SH-SY5Y (cell line): ENCODE measurements around the gene VSTM4.

ENCODE experiments used
- GATA2 ChIP-seq: IDR thresholded peaks from 2 replicates; pipeline ENCODE4 v1.6.1; 2011; ENCODE audit warnings: mild to moderate bottlenecking, low read depth, low read length
- GATA3 ChIP-seq: IDR thresholded peaks from 2 replicates; pipeline ENCODE4 v1.6.1; 2011; ENCODE audit warnings: low read depth, mild to moderate bottlenecking, low read length, moderate library complexity

Gene VSTM4

DNA sequence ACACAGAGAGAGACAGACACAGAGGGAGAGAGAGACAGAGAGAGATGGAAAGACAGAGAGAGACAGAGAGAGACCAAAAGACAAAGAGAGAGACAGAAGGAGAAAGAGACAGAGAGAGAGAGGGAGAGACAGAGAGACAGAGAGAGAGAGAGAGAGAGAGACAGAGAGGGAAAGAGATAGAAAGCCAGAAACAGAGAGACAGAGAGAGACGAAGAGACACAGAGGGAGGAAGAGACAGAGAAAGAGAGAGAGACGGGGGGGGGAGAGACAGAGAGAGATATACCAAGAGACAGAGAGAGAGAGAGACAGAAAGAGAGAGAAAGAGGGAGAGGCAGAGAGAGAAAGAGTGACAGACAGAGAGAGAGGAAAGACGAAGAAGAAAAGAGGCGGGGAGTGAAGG lies 10.2 kb downstream of the VSTM4 start:
- TF ChIP-seq GATA2 (no peak), GATA3 (no peak)

DNA sequence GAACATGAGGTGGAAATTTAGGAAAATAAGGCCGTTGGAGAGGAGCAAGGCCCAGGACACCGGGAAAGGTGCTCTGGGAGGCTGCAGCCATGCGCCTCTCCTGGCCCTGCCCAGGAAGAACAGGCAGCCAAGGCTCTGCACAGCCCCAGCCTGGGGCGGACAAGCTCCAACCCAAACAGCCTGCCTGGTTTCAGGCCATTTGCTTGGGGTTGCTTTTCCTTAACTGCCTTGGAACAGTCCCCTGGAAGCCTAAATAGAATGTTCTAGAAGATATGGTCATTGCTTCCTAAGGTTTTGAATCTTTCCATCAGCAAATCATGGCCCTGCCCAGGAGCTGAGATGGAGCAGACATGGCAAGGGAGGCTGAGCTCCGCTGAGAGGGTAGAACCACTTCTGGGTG lies 11.0 kb downstream of the VSTM4 start:
- TF ChIP-seq GATA3 = no peak
- TF ChIP-seq GATA2 = no peak

DNA sequence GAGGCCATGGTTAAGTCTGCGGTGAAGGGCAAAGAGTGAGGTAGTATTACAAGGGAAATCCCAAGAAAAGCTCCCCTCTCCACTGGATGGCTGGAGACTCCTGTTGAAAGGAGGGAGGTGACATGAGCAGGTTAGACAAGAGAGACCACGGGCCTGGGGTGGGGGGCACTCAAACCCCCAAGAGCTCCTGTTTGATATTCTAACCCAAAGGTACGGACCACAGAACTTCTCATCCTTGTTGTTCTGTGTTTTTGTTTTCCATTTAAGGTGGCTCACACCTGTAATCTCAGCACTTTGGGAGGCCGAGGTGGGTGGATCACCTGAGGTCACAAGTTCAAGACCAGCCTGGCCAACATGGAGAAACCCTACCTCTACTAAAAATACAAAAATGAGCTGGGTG lies 11.6 kb downstream of the VSTM4 start:
- TF ChIP-seq GATA2 = no peak

DNA sequence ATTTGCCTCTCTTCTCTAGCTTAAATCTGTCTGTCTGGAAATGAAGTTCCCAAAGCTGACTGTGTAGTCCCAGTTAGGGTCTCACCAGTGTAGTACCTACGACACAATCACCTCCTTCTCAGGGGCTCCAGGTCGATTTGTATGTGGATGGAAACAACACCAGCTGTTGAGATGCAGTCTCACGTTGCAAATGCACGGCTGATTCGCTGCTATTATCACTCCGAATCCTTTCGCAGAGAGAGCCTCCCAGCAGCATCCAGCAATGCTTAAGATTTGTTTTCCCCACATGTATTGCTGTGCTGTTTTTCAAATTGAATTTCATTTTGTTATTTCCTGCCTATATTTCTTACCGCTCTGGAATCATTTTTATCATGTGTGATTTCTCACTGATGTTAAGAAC lies 16.3 kb downstream of the VSTM4 start:
- TF ChIP-seq GATA3 = no peak

DNA sequence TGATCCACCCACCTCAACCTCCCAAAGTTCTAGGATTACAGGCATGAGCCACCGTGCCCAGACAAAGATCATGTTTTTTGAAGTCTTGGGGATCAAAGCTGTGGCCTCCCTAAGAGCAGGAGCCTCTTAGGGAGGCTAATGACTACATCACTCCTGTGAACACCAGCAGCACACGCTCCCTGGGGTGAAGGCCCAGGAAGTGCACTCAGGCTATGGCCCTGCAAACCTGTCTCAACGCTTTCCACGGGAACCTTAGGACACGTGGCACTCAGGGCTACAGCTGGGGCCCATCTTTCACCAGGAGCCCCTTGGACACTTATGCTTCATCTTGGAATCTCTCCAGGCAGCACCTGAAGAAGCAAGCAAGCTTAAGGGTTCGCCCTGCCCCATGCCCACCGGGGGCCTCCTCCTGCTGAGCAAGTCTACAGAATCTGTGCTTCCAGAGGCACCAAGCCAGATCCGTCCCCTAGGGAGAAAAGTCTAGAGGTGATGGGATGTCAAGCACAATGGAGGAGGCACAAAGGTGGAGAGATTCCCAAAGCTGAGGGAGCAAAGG lies 18.4 kb downstream of the VSTM4 start:
- no peak for TF ChIP-seq GATA3
- TF ChIP-seq GATA2 = no peak

DNA sequence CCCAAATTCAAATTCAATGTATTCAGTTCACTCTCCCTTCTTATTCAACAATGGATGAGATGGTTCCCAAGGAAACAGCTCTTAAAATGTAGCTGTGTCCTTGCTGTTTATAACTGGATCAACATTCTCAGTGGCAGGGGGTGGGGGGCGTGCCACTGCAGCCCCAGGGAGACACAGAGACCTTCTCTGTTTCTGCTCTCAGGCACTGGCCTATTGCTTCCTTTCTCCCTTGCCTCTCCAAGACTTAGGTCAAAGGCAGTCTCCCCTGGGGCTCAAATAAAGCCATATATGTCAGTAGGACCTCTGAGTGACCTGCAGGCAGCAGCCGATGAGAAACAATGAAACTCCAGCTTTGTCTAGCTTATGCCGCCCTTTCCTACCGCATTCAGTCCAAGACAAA lies 20.7 kb downstream of the VSTM4 start:
- TF ChIP-seq GATA3 (no peak), GATA2 (no peak)

DNA sequence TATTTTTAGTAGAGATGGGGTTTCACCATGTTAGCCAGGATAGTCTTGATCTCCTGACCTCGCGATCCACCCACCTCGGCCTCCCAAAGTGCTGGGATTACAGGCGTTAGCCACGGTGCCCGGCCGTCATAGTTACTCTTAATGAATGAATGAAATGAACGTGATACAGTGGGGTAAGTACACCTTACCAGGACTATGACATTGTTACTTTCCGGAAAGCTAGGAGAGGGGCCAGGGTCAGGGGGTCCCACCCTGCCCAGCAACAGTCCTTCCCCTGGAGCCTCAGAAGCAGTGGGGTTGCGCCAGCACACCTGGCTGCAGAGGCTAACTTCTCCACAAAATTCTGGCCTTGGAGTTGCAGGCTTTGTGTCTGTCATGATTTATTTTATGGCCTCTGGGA lies 21.4 kb downstream of the VSTM4 start:
- TF ChIP-seq GATA3 = no peak
- TF ChIP-seq GATA2 = no peak

DNA sequence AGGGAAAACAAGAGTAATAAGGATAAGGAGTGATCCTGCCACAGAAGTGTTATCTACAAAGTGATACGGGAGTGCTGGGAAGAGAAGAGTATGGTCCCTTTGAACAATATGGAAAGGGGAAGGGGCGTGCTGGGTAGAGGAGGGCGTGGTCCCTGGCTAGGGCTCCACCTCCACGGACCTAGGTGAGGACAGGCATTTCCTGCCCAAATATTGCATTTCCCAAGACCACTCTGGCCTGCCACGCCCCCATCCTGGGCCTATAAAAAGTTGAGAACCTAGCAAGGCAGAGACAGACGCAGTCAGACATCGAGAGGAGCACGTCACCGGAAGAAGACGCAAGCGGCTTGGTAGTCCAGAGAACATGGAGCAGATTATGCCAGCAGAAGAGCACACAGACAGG lies 22.8 kb downstream of the VSTM4 start:
- TF ChIP-seq GATA2 = no peak
- TF ChIP-seq GATA3 = no peak

DNA sequence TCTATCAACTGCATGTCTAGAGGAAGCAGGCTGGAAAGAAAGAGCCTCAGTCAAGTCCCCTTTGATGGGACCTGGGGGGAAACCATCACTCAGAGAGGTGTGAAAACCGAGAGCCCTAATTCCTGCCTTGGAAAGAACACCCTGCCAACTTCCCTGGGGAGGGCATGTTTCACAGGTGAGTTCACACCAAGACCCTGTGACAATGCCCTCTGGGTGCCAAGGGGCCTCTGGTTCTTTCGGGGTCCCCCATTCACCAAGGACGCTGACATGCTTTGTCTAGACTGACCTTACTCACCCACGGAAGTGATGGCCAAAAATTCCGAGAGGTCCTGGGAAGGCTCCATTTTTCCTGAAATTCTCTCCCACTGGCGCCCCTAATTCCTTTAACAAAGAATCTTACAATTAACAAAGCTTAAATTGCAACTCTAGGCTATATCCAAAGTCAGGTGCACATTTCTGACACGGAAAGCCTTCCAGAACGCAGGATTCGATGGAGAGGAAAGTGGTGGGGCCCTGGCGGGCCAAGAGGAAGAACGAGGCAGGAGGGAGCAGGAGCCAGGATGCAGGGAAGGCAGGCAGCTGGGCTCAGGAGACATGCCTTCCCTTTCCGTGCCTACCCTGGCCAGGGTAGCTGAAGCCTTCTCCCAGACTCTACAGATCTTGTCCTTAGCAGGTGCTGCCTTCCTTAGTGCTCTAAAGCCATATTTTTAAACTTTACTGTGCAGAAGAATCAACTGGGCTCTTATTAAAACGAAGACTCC lies 23.7 kb downstream of the VSTM4 start:
- no peak for TF ChIP-seq GATA3

DNA sequence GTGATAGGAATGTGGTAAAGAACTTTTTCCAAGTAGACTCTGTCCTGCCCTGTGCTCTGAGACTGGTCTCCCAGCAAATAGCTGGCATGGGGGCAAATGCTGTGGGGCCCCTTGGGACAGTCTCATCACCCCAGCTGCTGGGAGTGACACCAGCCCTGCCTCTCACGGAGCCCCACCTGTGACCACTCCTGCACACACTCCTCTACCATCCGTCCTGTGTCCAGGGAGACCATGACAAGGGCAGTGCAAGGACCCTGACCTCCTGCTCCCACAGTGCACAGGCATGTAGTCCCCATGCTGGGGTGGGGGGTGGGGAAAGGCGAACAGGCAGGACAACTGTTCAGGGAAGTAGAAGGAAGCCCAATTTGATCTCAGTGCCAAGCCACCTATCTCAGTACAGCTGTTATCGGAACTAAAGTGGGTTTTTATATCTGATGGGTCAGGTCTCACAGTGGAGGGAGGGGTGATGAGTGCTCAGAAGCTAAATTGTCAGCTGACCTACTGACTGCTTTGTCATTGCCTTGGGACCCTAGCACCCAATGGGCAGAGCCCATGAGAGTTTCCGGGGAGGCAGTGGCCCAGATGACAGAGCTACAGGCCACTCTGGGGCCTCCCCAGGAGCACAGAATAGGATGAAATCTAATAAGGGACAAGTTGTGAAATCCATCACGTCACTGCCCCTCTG lies 24.5 kb downstream of the VSTM4 start:
- no peak for TF ChIP-seq GATA3
- no peak for TF ChIP-seq GATA2

DNA sequence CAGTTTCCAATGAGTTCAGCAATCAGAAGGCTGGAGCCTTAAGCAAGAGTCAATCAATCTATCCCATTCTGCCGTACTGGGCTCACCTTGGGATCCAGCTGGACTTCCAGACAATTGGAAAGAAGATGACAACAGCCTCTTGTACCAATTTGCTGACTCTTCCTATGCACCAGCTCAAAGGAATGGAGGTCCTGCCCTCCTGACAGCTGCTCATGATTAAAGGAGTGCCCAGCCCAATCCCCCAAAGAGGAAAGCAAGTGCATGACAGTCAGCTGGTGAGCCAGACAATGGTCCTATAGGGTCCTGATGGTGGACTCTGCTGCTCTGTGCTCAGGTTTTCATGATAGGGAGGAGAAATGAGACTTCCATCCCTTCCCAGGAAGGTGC lies 25.1 kb downstream of the VSTM4 start:
- TF ChIP-seq GATA2 (no peak), GATA3 (no peak)

DNA sequence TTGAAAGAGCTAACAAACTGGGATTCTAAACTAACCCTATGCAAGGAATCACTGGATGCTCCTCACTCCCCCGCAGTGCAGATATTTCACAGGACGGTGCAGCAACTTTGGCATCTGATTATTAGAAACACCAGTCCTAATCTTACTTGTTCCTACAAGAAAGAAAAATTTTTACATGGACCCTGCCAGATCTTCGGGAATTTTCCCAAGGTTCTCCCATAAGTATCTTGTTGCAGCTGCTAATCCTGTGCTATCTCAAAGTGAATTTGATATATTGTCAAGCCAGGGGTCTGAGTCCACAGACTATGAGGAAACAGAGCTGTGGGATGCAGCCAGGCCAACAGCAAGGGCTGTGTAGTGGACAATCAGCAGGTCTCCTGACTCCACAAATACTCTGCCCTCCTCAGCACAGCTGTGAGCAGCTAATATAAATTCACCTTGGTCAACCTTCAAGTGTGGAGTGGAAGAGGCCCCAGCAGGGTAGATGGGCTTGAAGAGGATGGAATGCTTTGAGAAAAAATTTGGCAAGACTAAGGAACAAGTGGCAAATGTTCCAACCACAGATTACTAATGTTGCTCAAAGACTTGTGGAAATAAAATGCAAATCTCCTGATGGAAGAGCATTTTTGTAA lies 25.6 kb downstream of the VSTM4 start:
- TF ChIP-seq GATA3 = no peak
- no peak for TF ChIP-seq GATA2

DNA sequence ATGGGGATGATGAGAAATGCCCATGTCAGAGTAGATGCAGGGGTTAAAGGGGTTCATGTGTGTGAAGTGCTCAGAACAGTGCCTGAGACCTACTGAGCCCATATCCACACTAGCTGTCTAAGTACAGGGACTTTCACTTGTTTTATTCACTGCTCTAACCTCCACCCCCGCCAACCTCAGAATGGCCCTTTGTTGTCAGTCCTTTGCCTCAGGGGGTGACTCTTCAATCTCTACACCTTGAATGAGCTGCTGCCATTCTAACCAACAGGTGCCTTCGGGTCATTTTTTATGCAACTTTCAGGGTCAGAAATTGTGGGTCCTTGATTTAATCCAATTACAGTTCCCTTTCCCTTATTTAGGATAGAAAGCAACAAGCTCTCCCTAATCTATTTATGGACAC lies 26.2 kb downstream of the VSTM4 start:
- TF ChIP-seq GATA2 (no peak), GATA3 (no peak)

DNA sequence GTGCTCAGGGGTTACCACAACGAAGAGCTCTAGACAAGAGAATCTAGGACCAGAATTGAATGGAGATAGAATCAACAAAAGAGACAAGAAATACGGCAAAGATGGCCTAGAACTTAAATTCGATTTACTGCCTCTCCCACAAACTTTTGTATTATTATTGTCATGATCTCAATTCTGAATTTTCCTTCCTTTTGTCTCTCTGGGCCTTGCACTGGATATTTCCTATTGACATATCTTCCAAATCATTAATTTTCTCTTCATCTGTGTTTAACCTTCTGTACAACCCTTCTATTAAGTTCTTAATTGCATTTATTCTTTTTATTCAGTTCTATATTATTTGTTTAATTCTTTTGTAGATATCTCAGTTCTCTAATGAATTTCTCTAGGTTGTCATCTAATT lies 28.4 kb downstream of the VSTM4 start:
- TF ChIP-seq GATA3 (no peak), GATA2 (no peak)

DNA sequence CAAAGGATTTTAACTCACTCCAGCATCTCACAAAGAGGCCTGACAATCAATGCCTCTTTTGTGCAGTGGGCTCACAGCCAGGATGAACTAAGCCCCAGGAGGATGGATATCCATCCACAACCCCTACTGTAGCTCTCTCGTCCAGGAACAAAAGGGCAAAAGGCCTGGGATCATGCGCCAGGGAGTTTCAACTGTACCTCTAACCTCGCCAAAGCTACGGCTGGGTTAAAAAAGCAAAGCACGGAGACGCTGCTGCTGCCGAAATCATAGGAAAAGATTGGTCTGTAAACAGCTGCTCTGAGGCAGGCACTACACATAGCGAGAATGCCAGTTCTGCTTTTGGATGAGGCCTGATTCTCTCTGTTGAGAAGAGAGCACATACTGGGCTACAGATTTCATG lies 32.1 kb downstream of the VSTM4 start:
- TF ChIP-seq GATA3 (no peak), GATA2 (no peak)
